Gastroesophageal sphincter (tissue), 3 donors: ENCODE results near the gene GMPR2.

Experiments used
- CTCF ChIP-seq, 4 experiments: fragments of 200-600 bp in 2 of 4; fragments of 450-650 bp in 2 of 4; sonication (generic) in 1 of 4; IDR thresholded peaks; one replicate each; pipeline ENCODE4 v1.5.1; 2017 to 2019; ENCODE audit warnings: antibody characterized with exemption in 4 of 4, mild to moderate bottlenecking in 2 of 4, moderate library complexity in 2 of 4
- EP300 ChIP-seq: sonication (generic); formaldehyde crosslinking; IDR thresholded peaks from one replicate; pipeline ENCODE4 v1.6.1; 2017; ENCODE audit warnings: antibody characterized with exemption, mild to moderate bottlenecking
- POLR2A ChIP-seq, 2 donors: fragments of 450-650 bp; IDR thresholded peaks; one replicate each; pipeline ENCODE4 v1.6.1; 2017; ENCODE audit warnings: antibody characterized with exemption in 2 of 2, mild to moderate bottlenecking in 2 of 2, moderate library complexity in 1 of 2
- POLR2AphosphoS5 ChIP-seq: sonication (generic); formaldehyde crosslinking; IDR thresholded peaks from one replicate; pipeline ENCODE4 v1.6.1; 2017; ENCODE audit warnings: antibody characterized with exemption

GRCh38 chr14:24211311-24211710 lies 21.4 kb upstream of the GMPR2 start:
- TF ChIP-seq CTCF (IDR thresholded peaks at IDR 0.05) = no peak
- TF ChIP-seq POLR2A (IDR thresholded peaks at IDR 0.05) = no peak
- TF ChIP-seq POLR2AphosphoS5 = no peak
- TF ChIP-seq EP300 = no peak
